RWPE2 (cell line): ENCODE measurements around the gene SARNP.

Experiments
- ATAC-seq: fragments of 200-7000 bp; cut with Tn5 transposase; 3 replicates; pipeline ENCODE4 v1.9.1; 2021; ENCODE audit warnings: low read depth
- DNase-seq: peaks from one replicate; pipeline ENCODE4 v3.0.0-alpha.2; 2020; ENCODE audit warnings: low spot score
- H3K27ac ChIP-seq: fragments of 450-650 bp; 2 replicates; pipeline ENCODE4 v1.5.1; 2017; ENCODE audit warnings: mild to moderate bottlenecking; ENCODE audit not compliant: poor library complexity, severe bottlenecking
- H3K27me3 ChIP-seq: fragments of 250-450 bp; sonication (Bioruptor Pico); 2 replicates; pipeline ENCODE4 v1.5.1; 2021; ENCODE audit warnings: mild to moderate bottlenecking, moderate library complexity; ENCODE audit not compliant: insufficient read depth, poor library complexity, severe bottlenecking
- H3K36me3 ChIP-seq: fragments of 250-450 bp; sonication (Bioruptor Pico); 2 replicates; pipeline ENCODE4 v1.5.1; 2020; ENCODE audit warnings: low read depth, mild to moderate bottlenecking, moderate library complexity
- H3K4me1 ChIP-seq: fragments of 250-450 bp; sonication (Bioruptor Pico); 2 replicates; pipeline ENCODE4 v1.5.1; 2021; ENCODE audit warnings: mild to moderate bottlenecking, moderate library complexity; ENCODE audit not compliant: insufficient read depth, poor library complexity, severe bottlenecking
- H3K4me3 ChIP-seq: fragments of 250-450 bp; sonication (Bioruptor Pico); 2 replicates; pipeline ENCODE4 v1.5.1; 2021; ENCODE audit warnings: mild to moderate bottlenecking, moderate library complexity; ENCODE audit not compliant: severe bottlenecking
- H3K9me3 ChIP-seq: fragments of 250-450 bp; sonication (Bioruptor Pico); 2 replicates; pipeline ENCODE4 v1.5.1; 2021; ENCODE audit warnings: mild to moderate bottlenecking, moderate library complexity; ENCODE audit not compliant: severe bottlenecking
- CTCF ChIP-seq: fragments of 450-650 bp; IDR thresholded peaks from one replicate; pipeline ENCODE4 v1.5.1; 2017; ENCODE audit warnings: mild to moderate bottlenecking, moderate library complexity; ENCODE audit not compliant: poor library complexity, severe bottlenecking

SARNP gene

GRCh38 chr12:55830601-55831446 lies 13.3 kb upstream of the SARNP start:
- DNase-seq (no peak), ATAC-seq (no peak)
- peak overlapping the region; percentile 56 for H3K4me3 ChIP-seq
- no peaks in the 10 kb centered on the region for H3K9me3 ChIP-seq
- H3K4me1 ChIP-seq, result peaks cover 4% of the 10 kb centered on the region
- peak overlapping the region; percentile 75 for H3K27ac ChIP-seq
- no peak for TF ChIP-seq CTCF
- no peaks in the 10 kb centered on the region for H3K27me3 ChIP-seq
- peaks cover 13% of the 10 kb centered on the region for H3K36me3 ChIP-seq

- peak overlapping the region; percentile 75 for H3K27ac ChIP-seq
- no peaks in the 10 kb centered on the region for H3K9me3 ChIP-seq
- peak overlapping the region; percentile 56 for H3K4me3 ChIP-seq
- no peak for TF ChIP-seq CTCF
- peaks cover 4% of the 10 kb centered on the region for H3K4me1 ChIP-seq
- ATAC-seq (peak; percentile 38), DNase-seq (no peak)
- H3K36me3 ChIP-seq, result peaks cover 13% of the 10 kb centered on the region
- H3K27me3 ChIP-seq, result no peaks in the 10 kb centered on the region
Observed at GRCh38 chr12:55829967-55830600, 12.6 kb upstream of the SARNP start.

GRCh38 chr12:55828357-55828756 lies 10.8 kb upstream of the SARNP start:
- H3K27ac ChIP-seq, result peak overlapping the region; percentile 75
- no peak for DNase-seq
- peaks cover 24% of the 10 kb centered on the region for H3K36me3 ChIP-seq
- no peak for TF ChIP-seq CTCF
- ATAC-seq, result no peak
- H3K4me1 ChIP-seq, result peaks cover 4% of the 10 kb centered on the region
- H3K27me3 ChIP-seq, result no peaks in the 10 kb centered on the region
- H3K9me3 ChIP-seq, result no peaks in the 10 kb centered on the region
- peak overlapping the region; percentile 56 for H3K4me3 ChIP-seq

- TF ChIP-seq CTCF, result no peak
- no peak for DNase-seq
- H3K27me3 ChIP-seq, result no peaks in the 10 kb centered on the region
- H3K9me3 ChIP-seq, result no peaks in the 10 kb centered on the region
- H3K36me3 ChIP-seq, result peaks cover 30% of the 10 kb centered on the region
- no peak for ATAC-seq
- no peak overlapping the region for H3K4me3 ChIP-seq
- peaks cover 4% of the 10 kb centered on the region for H3K4me1 ChIP-seq
- no peak overlapping the region for H3K27ac ChIP-seq
Observed at GRCh38 chr12:55827806-55828205, 10.3 kb upstream of the SARNP start.
